Mammary epithelial cell (primary cell): ENCODE data around the gene ARHGAP42.

Source experiments
- CTCF ChIP-seq, 2 donors: IDR thresholded peaks in 1 of 2; conservative IDR thresholded peaks in 1 of 2; 2 replicates each; pipeline ENCODE4 v1.5.1; 2011 to 2012; ENCODE audit warnings: inconsistent platforms in 2 of 2, low read length in 2 of 2, mild to moderate bottlenecking in 2 of 2, control low read depth in 1 of 2, low read depth in 1 of 2; ENCODE audit not compliant: insufficient read depth in 1 of 2; ENCODE audit errors: extremely low read depth in 1 of 2
- EZH2 ChIP-seq: IDR thresholded peaks from 2 replicates; pipeline ENCODE4 v1.6.1; 2012; ENCODE audit warnings: low read length, inconsistent platforms, borderline replicate concordance

GRCh38 chr11:100902454-100903141, 215.5 kb downstream of the ARHGAP42 start:
- TF ChIP-seq CTCF (conservative IDR thresholded peaks at IDR 0.05 in 1 of 2, IDR thresholded peaks at IDR 0.05 in 1 of 2; ENCODE audit: extremely low read depth in 1 of 2, insufficient read depth in 1 of 2, low read depth in 1 of 2, low read length in 2 of 2) (no peak), EZH2 (no peak)
